Measurements from ENCODE around the gene DCTN4.
"Not testable (repeated sequence)": the region's sequence is repeated elsewhere in the genome, so short reads cannot be mapped to it uniquely, and the experiment has no call there.

DCTN4 gene

GRCh38 chr5:150778088-150778516, 19.3 kb upstream of the DCTN4 start:
- no peak for DNase-seq

DNA sequence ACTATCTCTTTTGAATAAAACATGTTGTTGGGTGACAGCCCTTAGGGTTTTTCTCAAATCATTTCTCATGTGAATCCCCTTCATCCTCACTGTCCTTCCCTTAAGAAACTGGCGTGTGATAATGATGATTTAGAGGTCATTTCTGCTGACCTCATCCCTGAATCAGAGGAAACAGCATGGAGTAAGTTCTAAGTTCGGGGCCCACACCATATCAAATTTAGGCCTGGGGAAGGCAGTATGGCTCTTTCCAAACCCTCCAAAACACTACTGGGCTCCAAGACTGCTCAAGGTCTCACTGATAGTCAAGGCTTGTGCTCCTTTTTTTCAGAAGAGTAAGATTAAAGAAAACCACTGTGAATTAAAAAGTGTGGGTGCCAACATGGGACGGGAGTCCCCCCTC, 18.9 kb upstream of the DCTN4 start:
- DNase-seq: no peak

GRCh38 chr5:150774145-150774544, 15.3 kb upstream of the DCTN4 start:
- peak; percentile 68 for DNase-seq

- no peak for DNase-seq
Measured at GRCh38 chr5:150771034-150771795, 12.4 kb upstream of the DCTN4 start.

DNA sequence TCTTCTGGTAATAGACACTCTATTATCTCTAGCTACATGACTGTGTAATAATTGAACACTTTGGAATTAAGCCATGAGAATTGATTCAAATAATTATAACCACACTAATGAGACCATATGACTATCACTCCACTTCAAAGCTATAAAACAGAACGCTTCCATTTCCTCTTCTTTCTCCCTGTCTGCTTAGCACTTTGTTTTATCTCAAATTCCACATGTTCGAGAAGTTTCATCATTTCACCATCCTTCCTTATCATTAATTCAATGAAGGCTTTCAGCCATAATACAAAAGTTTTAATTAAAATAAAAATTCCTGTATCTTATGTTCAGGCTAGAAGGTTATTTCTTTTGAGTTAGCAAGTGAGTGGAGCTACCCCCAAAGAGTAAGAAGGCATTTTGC, 7.4 kb upstream of the DCTN4 start:
- no peak for DNase-seq

DNA sequence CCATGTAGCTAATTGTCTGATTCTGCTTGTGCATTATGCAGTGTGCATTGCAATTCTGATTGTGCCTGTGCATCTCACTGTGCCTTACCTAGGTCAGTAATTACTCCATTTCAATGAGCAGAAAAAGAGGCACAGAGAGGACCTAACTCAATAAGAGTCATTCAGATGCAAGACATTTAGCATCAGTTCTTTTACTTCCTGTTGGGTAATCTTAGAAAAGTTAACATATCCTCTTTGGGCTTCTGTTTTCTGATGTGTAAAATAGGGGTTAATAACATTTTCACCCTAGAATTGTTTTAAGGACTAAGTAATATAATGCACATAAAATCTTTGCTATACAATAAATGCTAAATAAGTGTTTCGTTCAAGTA, 7.0 kb upstream of the DCTN4 start:
- DNase-seq: no peak

GRCh38 chr5:150765011-150765798, 6.4 kb upstream of the DCTN4 start:
- no peak for DNase-seq

GRCh38 chr5:150764530-150764929, 5.7 kb upstream of the DCTN4 start:
- no peak for DNase-seq

GRCh38 chr5:150763023-150763769, 4.4 kb upstream of the DCTN4 start:
- DNase-seq: peak; percentile 46

GRCh38 chr5:150762211-150762610, 3.4 kb upstream of the DCTN4 start:
- no peak for DNase-seq

- DNase-seq: no peak
Measured at GRCh38 chr5:150759334-150759583, 442 bp upstream of the DCTN4 start.

- no peak for DNase-seq
Measured at GRCh38 chr5:150758203-150758530, 650 bp downstream of the DCTN4 start.

- DNase-seq: no peak
Measured at GRCh38 chr5:150757087-150757649, 1.6 kb downstream of the DCTN4 start.

GRCh38 chr5:150753863-150754262, 5.0 kb downstream of the DCTN4 start:
- no peak for DNase-seq

DNA sequence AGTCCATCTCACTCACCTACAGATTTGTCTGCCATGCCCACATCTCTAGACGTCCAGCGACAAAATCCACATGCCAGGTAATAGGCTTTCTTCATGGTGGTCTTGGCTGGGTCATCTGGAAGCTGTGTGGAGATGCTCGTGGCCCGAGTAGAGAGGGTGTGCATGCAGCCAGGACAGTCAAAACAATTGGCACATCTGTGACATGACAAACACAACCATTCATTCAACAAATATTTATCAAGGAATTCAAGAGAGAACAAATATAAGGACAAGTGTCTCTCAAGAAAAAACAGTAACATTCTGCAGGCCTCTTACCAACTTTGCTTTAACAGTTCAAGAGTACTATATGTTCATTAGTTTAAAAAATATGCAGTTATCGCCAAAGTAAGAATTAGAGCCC, 5.4 kb downstream of the DCTN4 start:
- DNase-seq: no peak

- no peak for DNase-seq
Measured at GRCh38 chr5:150751096-150751891, 7.5 kb downstream of the DCTN4 start.

- no peak for DNase-seq
Measured at GRCh38 chr5:150750469-150750868, 8.3 kb downstream of the DCTN4 start.

- not testable (repeated sequence) for DNase-seq
Measured at GRCh38 chr5:150743142-150743488, 15.7 kb downstream of the DCTN4 start.

- DNase-seq: not testable (repeated sequence)
Measured at GRCh38 chr5:150742455-150743141, 16.2 kb downstream of the DCTN4 start.

GRCh38 chr5:150740992-150741391, 17.8 kb downstream of the DCTN4 start:
- no peak for DNase-seq

DNA sequence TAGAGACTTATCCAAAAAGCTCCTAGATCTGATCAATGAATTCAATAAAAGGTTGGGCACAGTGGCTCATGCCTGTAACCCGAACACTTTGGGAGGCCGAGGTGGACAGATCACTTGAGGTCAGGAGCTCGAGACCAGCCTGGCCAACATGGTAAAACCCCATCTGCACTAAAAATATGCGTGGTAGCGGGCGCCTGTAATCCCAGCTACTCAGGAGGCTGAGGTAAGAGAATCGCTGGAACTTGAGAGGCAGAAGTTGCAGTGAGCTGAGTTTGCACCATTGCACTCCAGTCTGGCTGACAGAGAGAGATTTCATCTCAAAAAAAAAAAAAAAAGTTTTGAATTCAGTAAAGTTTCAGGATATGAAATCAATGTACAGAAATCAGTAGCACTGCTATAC, 20.0 kb downstream of the DCTN4 start:
- DNase-seq: no peak
